PC-3 (cell line): ENCODE results near the gene EYS. TPM values are rescaled to one million over a fixed set of nuclear protein-coding genes. Genes with fewer than 3 reads are reported as not detected.

Experiments
- ATAC-seq: fragments of 200-7000 bp; cut with Tn5 transposase; 2 replicates; pipeline ENCODE4 v1.9.1; 2020; ENCODE audit warnings: mild to moderate bottlenecking, moderate library complexity
- BruUV-seq: library from RNA; stranded (reverse); fragments of 400-500 nt; replicated peaks from 2 replicates; lab custom pipeline; 2021; lab: Mats Ljungman, UMichigan
- CTCF ChIA-PET: fragments of 300-600 bp; sonication (Branson Sonifier 250); formaldehyde crosslinking; loops from one replicate; lab custom pipeline; 2022; ENCODE audit warnings: antibody characterized with exemption; lab: Charles Lee
- POLR2A ChIA-PET: fragments of 300-600 bp; sonication (Branson Sonifier 250); formaldehyde crosslinking; loops from one replicate; lab custom pipeline; 2022; ENCODE audit warnings: antibody characterized with exemption; ENCODE audit not compliant: unreplicated experiment; lab: Charles Lee
- DNase-seq: peaks from one replicate; pipeline ENCODE4 v3.0.0-alpha.2; 2015
- H2AFZ ChIP-seq: fragments of 300-600 bp; sonication (generic); 2 replicates; pipeline ENCODE4 v1.6.0; 2016; ENCODE audit warnings: antibody characterized with exemption, low read length
- H3F3A ChIP-seq: fragments of 300-600 bp; sonication (generic); one replicate; pipeline ENCODE4 v1.6.0; 2017; ENCODE audit warnings: antibody characterized with exemption, low read length, control low read depth, mild to moderate bottlenecking; ENCODE audit not compliant: unreplicated experiment
- H3K27ac ChIP-seq: fragments of 300-600 bp; sonication (generic); 2 replicates; pipeline ENCODE4 v1.5.1; 2016; ENCODE audit warnings: mild to moderate bottlenecking, low read length
- H3K27me3 ChIP-seq: fragments of 300-600 bp; sonication (generic); 2 replicates; pipeline ENCODE4 v1.6.1; 2016; ENCODE audit warnings: low read length, mixed read lengths
- H3K36me3 ChIP-seq: fragments of 300-600 bp; sonication (generic); 2 replicates; pipeline ENCODE4 v1.6.1; 2016; ENCODE audit warnings: low read depth, mixed run types, low read length, mixed read lengths
- H3K4me1 ChIP-seq: fragments of 300-600 bp; sonication (generic); 2 replicates; pipeline ENCODE4 v1.5.1; 2016; ENCODE audit warnings: low read length; ENCODE audit not compliant: insufficient read depth
- H3K4me2 ChIP-seq: fragments of 300-600 bp; sonication (generic); 2 replicates; pipeline ENCODE4 v1.6.0; 2016; ENCODE audit warnings: low read length
- H3K4me3 ChIP-seq: fragments of 300-600 bp; sonication (generic); 2 replicates; pipeline ENCODE4 v1.5.1; 2016; ENCODE audit warnings: mild to moderate bottlenecking, low read length, mixed read lengths
- H3K79me2 ChIP-seq: fragments of 300-600 bp; sonication (generic); 2 replicates; pipeline ENCODE4 v1.6.1; 2017; ENCODE audit warnings: low read length, mixed read lengths
- H3K9ac ChIP-seq: fragments of 300-600 bp; sonication (generic); 2 replicates; pipeline ENCODE4 v1.6.0; 2016; ENCODE audit warnings: mild to moderate bottlenecking, low read length
- H3K9me2 ChIP-seq: fragments of 300-600 bp; sonication (generic); replicated peaks from 2 replicates; pipeline ENCODE4 v1.6.1; 2016; ENCODE audit warnings: mixed run types, low read length, mixed read lengths
- H3K9me3 ChIP-seq: fragments of 300-600 bp; sonication (generic); 2 replicates; pipeline ENCODE4 v1.6.1; 2016; ENCODE audit warnings: low read length, mixed read lengths
- H4K20me1 ChIP-seq: fragments of 300-600 bp; sonication (generic); 2 replicates; pipeline ENCODE4 v1.6.1; 2016; ENCODE audit warnings: low read length, mixed read lengths
- CTCF ChIP-seq: fragments of 300-600 bp; sonication (generic); conservative IDR thresholded peaks from 2 replicates; pipeline ENCODE4 v1.5.1; 2017; ENCODE audit warnings: antibody characterized with exemption, low read depth, mild to moderate bottlenecking, low read length
- EZH2 ChIP-seq: fragments of 300-600 bp; sonication (generic); IDR thresholded peaks from one replicate; pipeline ENCODE4 v1.6.1; 2017; ENCODE audit warnings: antibody characterized with exemption, mild to moderate bottlenecking, low read length; ENCODE audit not compliant: unreplicated experiment
- EZH2phosphoT487 ChIP-seq: fragments of 300-600 bp; sonication (generic); IDR thresholded peaks from 2 replicates; pipeline ENCODE4 v1.6.1; 2018; ENCODE audit warnings: mild to moderate bottlenecking, antibody characterized with exemption, low read length, borderline replicate concordance
- intact Hi-C: fragments of 100-400 bp; cut with micrococcal nuclease; formaldehyde crosslinking; loops from 2 replicates; pipeline ENCODE4 v1.9.0; 2023
- total RNA-seq: library from RNA; depleted of rRNA; stranded (reverse); fragments of >200 nt; gene quantifications from 2 replicates; pipeline ENCODE4 v1.2.3, GENCODE V29; 2014

The EYS gene
- total RNA-seq, 1 experiment from 2014 or later, result 0.07 TPM

GRCh38 chr6:65110031-65110430, 597.0 kb downstream of the EYS start:
- no peak overlapping the region for H3K9ac ChIP-seq
- ATAC-seq, result no peak

GRCh38 chr6:65098349-65098748, 608.7 kb downstream of the EYS start:
- TF ChIP-seq CTCF (no peak), EZH2phosphoT487 (no peak), EZH2 (no peak)
- intact Hi-C loops, result no loop called here
- no peaks in the 10 kb centered on the region for H4K20me1 ChIP-seq
- H3K4me3 ChIP-seq, result no peak overlapping the region
- no peaks in the 10 kb centered on the region for H3K4me1 ChIP-seq
- ChIA-PET CTCF (no interaction called here), POLR2A (no interaction called here)
- no peaks in the 10 kb centered on the region for H3K27me3 ChIP-seq
- H3K9me2 ChIP-seq, result no peaks in the 10 kb centered on the region
- H2AFZ ChIP-seq, result no peak overlapping the region
- no TSS peak for BruUV-seq
- ATAC-seq (no peak), DNase-seq (no peak)
- H3K9ac ChIP-seq, result no peak overlapping the region
- no peaks in the 10 kb centered on the region for H3K79me2 ChIP-seq
- no peak overlapping the region for H3K4me2 ChIP-seq
- H3F3A ChIP-seq, result no peaks in the 10 kb centered on the region
- H3K27ac ChIP-seq, result no peak overlapping the region
- no peaks in the 10 kb centered on the region for H3K36me3 ChIP-seq
- no peaks in the 10 kb centered on the region for H3K9me3 ChIP-seq

More at GRCh38 chr6:65110031-65110430, 597.0 kb downstream of the EYS start:
- H2AFZ ChIP-seq, result no peak overlapping the region
- H3K4me2 ChIP-seq, result no peak overlapping the region
- intact Hi-C loops, result no loop called here
- no peaks in the 10 kb centered on the region for H3F3A ChIP-seq
- H3K27ac ChIP-seq, result no peak overlapping the region
- TF ChIP-seq EZH2phosphoT487 (no peak), CTCF (no peak), EZH2 (no peak)
- no peaks in the 10 kb centered on the region for H3K4me1 ChIP-seq
- no peaks in the 10 kb centered on the region for H4K20me1 ChIP-seq
- H3K36me3 ChIP-seq, result no peaks in the 10 kb centered on the region
- H3K4me3 ChIP-seq, result no peak overlapping the region
- no peaks in the 10 kb centered on the region for H3K27me3 ChIP-seq
- H3K9me3 ChIP-seq, result no peaks in the 10 kb centered on the region
- DNase-seq, result no peak
- ChIA-PET POLR2A (no interaction called here), CTCF (no interaction called here)
- no peaks in the 10 kb centered on the region for H3K9me2 ChIP-seq
- H3K79me2 ChIP-seq, result no peaks in the 10 kb centered on the region
- no TSS peak for BruUV-seq

- intact Hi-C loops, result no loop called here
- Histone ChIP-seq H3K4me2 (no peak overlapping the region), H3K79me2 (no peaks in the 10 kb centered on the region), H3K36me3 (no peaks in the 10 kb centered on the region), H3K4me1 (no peaks in the 10 kb centered on the region), H3K9me3 (no peaks in the 10 kb centered on the region), H2AFZ (no peak overlapping the region), H3K27me3 (no peaks in the 10 kb centered on the region), H3K27ac (no peak overlapping the region), H3K4me3 (no peak overlapping the region), H3F3A (no peaks in the 10 kb centered on the region), H4K20me1 (no peaks in the 10 kb centered on the region), H3K9ac (no peak overlapping the region), H3K9me2 (no peaks in the 10 kb centered on the region)
- TF ChIP-seq CTCF (no peak), EZH2 (no peak)
- DNase-seq, result no peak
- ChIA-PET POLR2A (no interaction called here), CTCF (no interaction called here)
- ATAC-seq, result no peak
- BruUV-seq, result no TSS peak
Measured at GRCh38 chr6:65091561-65091960, 615.5 kb downstream of the EYS start.
